ENCODE data around the gene MRPL10. TPM values are rescaled to one million over a fixed set of nuclear protein-coding genes. Genes with fewer than 3 reads are reported as not detected.
A peak's percentile ranks its signal among the peaks of the same experiment; 100 is the strongest.

MRPL10 gene
- total RNA-seq, 1 experiment from 2014 or later: 112 TPM

- peak overlapping the region; percentile 93; the same call in 1 of the 2 replicates for H3K4me2 ChIP-seq (ENCODE audit: low read length)
- no peaks in the 10 kb centered on the region for H3K27me3 ChIP-seq (ENCODE audit: insufficient read depth, low read length)
- 0 out of 2 replicates have a peak overlapping the region, but pooled peaks have one; percentile 41 for H3K27ac ChIP-seq (ENCODE audit: low read depth, low read length)
- ChIA-PET CTCF (interaction anchor here (1.6 to 2.6 kb wide), 2 partner anchors 8 to 18 kb away, joined by 6 to 23 read pairs; partner anchors contain the start of genes LRRC46, MRPL10 and SCRN2), RAD21 (ENCODE audit: low non-redundant PET in 1 of 2, low total read pairs in 2 of 2, uncharacterized antibody in 2 of 2, unreplicated experiment in 2 of 2) (no interaction called here), POLR2A (interaction anchor here (0.9 kb wide), 1 partner anchor 9 kb away, joined by 6 read pairs; the partner anchor contains the start of genes LRRC46 and MRPL10)
- H2AFZ ChIP-seq (ENCODE audit: low read depth, low read length, poor library complexity, severe bottlenecking): no peak overlapping the region
- no peaks in the 10 kb centered on the region for H3K79me2 ChIP-seq (ENCODE audit: insufficient read depth, low read length)
- TF ChIP-seq ELF1 (IDR thresholded peaks at IDR 0.05; ENCODE audit: borderline replicate concordance, low read depth) (no peak), ATF3 (IDR thresholded peaks at IDR 0.05) (no peak), POLR2A (IDR thresholded peaks at IDR 0.05; ENCODE audit: borderline replicate concordance, extremely low read depth, insufficient read depth, insufficient read length) (no peak), JUND (IDR thresholded peaks at IDR 0.05) (no peak), MAX (IDR thresholded peaks at IDR 0.05) (no peak)
- DNase-seq (ENCODE audit: low read depth, low spot score) (no peak), ATAC-seq (no peak)
- intact Hi-C loops (cut with micrococcal nuclease): no loop called here
- peaks cover 24 to 28% of the 10 kb centered on the region in 2 experiments for H3K36me3 ChIP-seq (ENCODE audit: control insufficient read depth in 1 of 2, insufficient read depth in 2 of 2, low read length in 2 of 2)
- H3K4me3 ChIP-seq (replicated peaks in 1 of 2; ENCODE audit: low read depth in 1 of 2, low read length in 2 of 2): no peak overlapping the region
- BruUV-seq (replicated peaks): no TSS peak
- no peaks in the 10 kb centered on the region for H4K20me1 ChIP-seq (ENCODE audit: insufficient read depth)
- H3K9me3 ChIP-seq (ENCODE audit: control insufficient read depth in 1 of 2, insufficient read depth in 1 of 2, low read depth in 1 of 2, low read length in 2 of 2): no peaks in the 10 kb centered on the region
- H3K4me1 ChIP-seq (ENCODE audit: control insufficient read depth in 1 of 2, insufficient read depth in 2 of 2, low read length in 2 of 2): peaks cover 16 to 27% of the 10 kb centered on the region in 2 experiments
- no peak overlapping the region for H3K9ac ChIP-seq (ENCODE audit: low read length)
- H3K9me2 ChIP-seq (ENCODE audit: insufficient read depth): no peaks in the 10 kb centered on the region
Measured at GRCh38 chr17:47822785-47823184, 8.6 kb downstream of the MRPL10 start.

GRCh38 chr17:47821424-47822391 is 9.6 kb downstream of the MRPL10 start, which contains the start of gene OSBPL7:
OSBPL7 (minus strand) TSS chr17:47821794; CDS start chr17:47820278, 1,516 bp downstream.
- Histone ChIP-seq H3K4me3 (replicated peaks in 1 of 2; ENCODE audit: low read depth in 1 of 2, low read length in 2 of 2) (peak within 1 kb of the TSS; percentile 70 to 87), H3K36me3 (ENCODE audit: control insufficient read depth in 1 of 2, insufficient read depth in 2 of 2, low read length in 2 of 2) (peaks cover 18 to 20% of the 10 kb centered on the region in 2 experiments), H3K4me1 (ENCODE audit: control insufficient read depth in 1 of 2, insufficient read depth in 2 of 2, low read length in 2 of 2) (peaks cover 16 to 27% of the 10 kb centered on the region in 2 experiments), H3K27ac (ENCODE audit: low read depth, low read length) (peak within 1 kb of the TSS; percentile 47), H3K9me3 (ENCODE audit: control insufficient read depth in 1 of 2, insufficient read depth in 1 of 2, low read depth in 1 of 2, low read length in 2 of 2) (no peaks in the 10 kb centered on the region), H2AFZ (ENCODE audit: low read depth, low read length, poor library complexity, severe bottlenecking) (peak within 1 kb of the TSS; percentile 58), H3K79me2 (ENCODE audit: insufficient read depth, low read length) (no peaks in the 10 kb centered on the region), H3K4me2 (ENCODE audit: low read length) (peak within 1 kb of the TSS; percentile 93), H3K9me2 (ENCODE audit: insufficient read depth) (no peaks in the 10 kb centered on the region), H3K27me3 (ENCODE audit: insufficient read depth, low read length) (no peaks in the 10 kb centered on the region), H4K20me1 (ENCODE audit: insufficient read depth) (no peaks in the 10 kb centered on the region), H3K9ac (ENCODE audit: low read length) (peak within 1 kb of the TSS; percentile 75)
- ATAC-seq (peak; percentile 91), DNase-seq (ENCODE audit: low read depth, low spot score) (peak; percentile 63)
- BruUV-seq (replicated peaks): no TSS peak
- CTCF ChIA-PET: interaction anchor here (0.8 to 2.6 kb wide), 6 partner anchors 9 to 125 kb away, joined by 3 to 23 read pairs (median 4); partner anchors contain the start of genes LRRC46, MRPL10 and SCRN2
- RAD21 ChIA-PET (ENCODE audit: low non-redundant PET in 1 of 2, low total read pairs in 2 of 2, uncharacterized antibody in 2 of 2, unreplicated experiment in 2 of 2): interaction anchor here in 1 of 2 experiments (0.8 kb wide), 1 partner anchor 10 kb away, joined by 3 read pairs; the partner anchor contains the start of genes LRRC46 and MRPL10
- intact Hi-C loops (cut with micrococcal nuclease): no loop called here
- POLR2A ChIA-PET: interaction anchor here (0.6 to 1.2 kb wide), 4 partner anchors 10 to 165 kb away, joined by 3 to 18 read pairs (median 4); partner anchors contain the start of genes LRRC46, MRPL10 and SP2
- TF ChIP-seq TCF7L2 (IDR thresholded peaks at IDR 0.05; ENCODE audit: borderline replicate concordance, extremely low read depth, insufficient read depth, insufficient read length): peak; percentile 28
- peak; percentile 59 for TF ChIP-seq POLR2A (IDR thresholded peaks at IDR 0.05; ENCODE audit: borderline replicate concordance, extremely low read depth, insufficient read depth, insufficient read length)
- no peak for TF ChIP-seq CEBPB (IDR thresholded peaks at IDR 0.05; ENCODE audit: low read depth)
- peak; percentile 81 for TF ChIP-seq YY1 (IDR thresholded peaks at IDR 0.05; ENCODE audit: extremely low read depth, insufficient replicate concordance, low read depth, low read length)
- TF ChIP-seq SRF (IDR thresholded peaks at IDR 0.05; ENCODE audit: low read depth): no peak
- peak; percentile 7 to 62 (median 49); a peak in 4 of 6 replicates for TF ChIP-seq CTCF (IDR thresholded peaks at IDR 0.05 in 2 of 3, conservative IDR thresholded peaks at IDR 0.05 in 1 of 3; ENCODE audit: borderline replicate concordance in 1 of 3, insufficient read depth in 1 of 3, low read depth in 2 of 3, low read length in 2 of 3)
- TF ChIP-seq EZH2phosphoT487 (IDR thresholded peaks at IDR 0.05; ENCODE audit: borderline replicate concordance): no peak

All from HCT116 (cell line).